WTC11 (cell line): Measurements from ENCODE around the gene RTEL1. TPM values are rescaled to one million over a fixed set of nuclear protein-coding genes. Genes with fewer than 3 reads are reported as not detected.

Experiments used
- ATAC-seq: fragments of 200-7000 bp; cut with Tn5 transposase; 2 replicates; pipeline ENCODE4 v1.10.0; 2021; ENCODE audit warnings: mild to moderate bottlenecking, moderate library complexity
- CTCF ChIA-PET: fragments of 300-600 bp; sonication (Branson Sonifier 250); formaldehyde crosslinking; loops from one replicate; lab custom pipeline; 2021; ENCODE audit warnings: antibody characterized with exemption; lab: Charles Lee
- POLR2A ChIA-PET: fragments of 350-600 bp; sonication (Branson Sonifier 250); formaldehyde crosslinking; loops from one replicate; lab custom pipeline; 2021; ENCODE audit warnings: antibody characterized with exemption; lab: Charles Lee
- DNase-seq: peaks from one replicate; pipeline ENCODE4 v3.0.0; 2021; ENCODE audit warnings: low spot score
- H3K27ac Mint-ChIP-seq: 2 replicates; pipeline ENCODE4 v1.8.0; 2021; ENCODE audit warnings: mixed read lengths
- H3K27me3 Mint-ChIP-seq: 2 replicates; pipeline ENCODE4 v1.8.0; 2021; ENCODE audit warnings: low read depth, mild to moderate bottlenecking, moderate library complexity, mixed read lengths
- H3K36me3 Mint-ChIP-seq: 2 replicates; pipeline ENCODE4 v1.8.0; 2021; ENCODE audit warnings: mixed read lengths
- H3K4me1 Mint-ChIP-seq: 2 replicates; pipeline ENCODE4 v1.8.0; 2022; ENCODE audit warnings: mixed read lengths
- H3K4me3 Mint-ChIP-seq: 2 replicates; pipeline ENCODE4 v1.8.0; 2021; ENCODE audit warnings: mild to moderate bottlenecking, moderate library complexity, mixed read lengths
- H3K9me3 Mint-ChIP-seq: 2 replicates; pipeline ENCODE4 v1.8.0; 2021; ENCODE audit warnings: mixed read lengths
- ARID4B ChIP-seq: sonication (generic); formaldehyde crosslinking; IDR thresholded peaks from 2 replicates; pipeline ENCODE4 v1.8.0; 2023; ENCODE audit warnings: missing genetic modification reagents, mild to moderate bottlenecking, borderline replicate concordance
- ATF6 ChIP-seq: sonication (generic); formaldehyde crosslinking; IDR thresholded peaks from 2 replicates; pipeline ENCODE4 v1.8.1; 2023; ENCODE audit warnings: mild to moderate bottlenecking, missing genetic modification reagents
- CDX4 ChIP-seq: fragments of 250-450 bp; sonication (Bioruptor Pico); IDR thresholded peaks from 2 replicates; pipeline ENCODE4 v1.9.0; 2021; ENCODE audit warnings: moderate library complexity, mild to moderate bottlenecking, inconsistent platforms, borderline replicate concordance
- CREB1 ChIP-seq: sonication (generic); formaldehyde crosslinking; IDR thresholded peaks from 2 replicates; pipeline ENCODE4 v1.8.0; 2023; ENCODE audit warnings: mild to moderate bottlenecking, missing genetic modification reagents
- CREM ChIP-seq: sonication (generic); formaldehyde crosslinking; IDR thresholded peaks from 2 replicates; pipeline ENCODE4 v1.8.1; 2022; ENCODE audit warnings: mild to moderate bottlenecking, missing genetic modification reagents, moderate library complexity
- GTF2I ChIP-seq: fragments of 250-450 bp; sonication (Bioruptor Pico); conservative IDR thresholded peaks from 2 replicates; pipeline ENCODE4 v1.4.0; 2021; ENCODE audit warnings: mild to moderate bottlenecking
- KAT7 ChIP-seq: sonication (generic); formaldehyde crosslinking; IDR thresholded peaks from 2 replicates; pipeline ENCODE4 v1.8.1; 2023; ENCODE audit warnings: missing genetic modification reagents, mild to moderate bottlenecking, borderline replicate concordance
- MLX ChIP-seq: sonication (generic); formaldehyde crosslinking; IDR thresholded peaks from 2 replicates; pipeline ENCODE4 v1.8.1; 2023; ENCODE audit warnings: mild to moderate bottlenecking, missing genetic modification reagents, moderate library complexity
- NR2C2 ChIP-seq: sonication (generic); formaldehyde crosslinking; IDR thresholded peaks from 2 replicates; pipeline ENCODE4 v1.8.0; 2022; ENCODE audit warnings: mild to moderate bottlenecking, missing genetic modification reagents
- PRDM15 ChIP-seq: sonication (generic); formaldehyde crosslinking; IDR thresholded peaks from 2 replicates; pipeline ENCODE4 v1.8.0; 2022; ENCODE audit warnings: missing genetic modification reagents
- RORB ChIP-seq: fragments of 250-450 bp; sonication (Bioruptor Pico); IDR thresholded peaks from 2 replicates; pipeline ENCODE4 v1.9.0; 2021; ENCODE audit warnings: mild to moderate bottlenecking
- SMAD4 ChIP-seq: sonication (generic); formaldehyde crosslinking; IDR thresholded peaks from 2 replicates; pipeline ENCODE4 v1.8.0; 2022; ENCODE audit warnings: mild to moderate bottlenecking, missing genetic modification reagents
- TEAD4 ChIP-seq: sonication (generic); formaldehyde crosslinking; IDR thresholded peaks from 2 replicates; pipeline ENCODE4 v1.8.0; 2022; ENCODE audit warnings: mild to moderate bottlenecking, missing genetic modification reagents
- ZNF121 ChIP-seq: sonication (generic); formaldehyde crosslinking; IDR thresholded peaks from 2 replicates; pipeline ENCODE4 v1.8.0; 2023; ENCODE audit warnings: missing genetic modification reagents
- ZNF416 ChIP-seq: fragments of 250-450 bp; sonication (Bioruptor Pico); IDR thresholded peaks from 2 replicates; pipeline ENCODE4 v1.9.0; 2021; ENCODE audit warnings: mild to moderate bottlenecking, inconsistent platforms
- ZNF423 ChIP-seq: fragments of 250-450 bp; sonication (Bioruptor Pico); IDR thresholded peaks from 2 replicates; pipeline ENCODE4 v2.1.2; 2022; ENCODE audit warnings: mild to moderate bottlenecking, moderate library complexity
- ZNF425 ChIP-seq: fragments of 250-450 bp; sonication (Bioruptor Pico); conservative IDR thresholded peaks from 2 replicates; pipeline ENCODE4 v1.9.0; 2021; ENCODE audit warnings: mild to moderate bottlenecking
- total RNA-seq: library from RNA; stranded (reverse); gene quantifications from 3 replicates; pipeline ENCODE4 v1.2.3, GENCODE V29; 2021

Gene RTEL1
- total RNA-seq, 1 experiment from 2014 or later = 44.9 TPM

GRCh38 chr20:63678071-63678470 lies 20.0 kb downstream of the RTEL1 start:
- no peak overlapping the region for H3K27ac Mint-ChIP-seq
- peaks cover 9% of the 10 kb centered on the region; the same call in 1 of the 2 replicates for H3K36me3 Mint-ChIP-seq
- ChIA-PET CTCF (no interaction called here), POLR2A (no interaction called here)
- H3K4me3 Mint-ChIP-seq = no peak overlapping the region
- no peaks in the 10 kb centered on the region for H3K9me3 Mint-ChIP-seq
- no peaks in the 10 kb centered on the region for H3K27me3 Mint-ChIP-seq
- no peaks in the 10 kb centered on the region for H3K4me1 Mint-ChIP-seq
- ATAC-seq (no peak), DNase-seq (no peak)
- no peak for TF ChIP-seq ATF6
- no peak for TF ChIP-seq TEAD4 (CRISPR knock-in tag)
- no peak for TF ChIP-seq CREB1
- no peak for TF ChIP-seq ZNF425
- no peak for TF ChIP-seq ARID4B (CRISPR knock-in tag)
- no peak for TF ChIP-seq SMAD4 (CRISPR knock-in tag)
- no peak for TF ChIP-seq RORB (CRISPR knock-in tag)
- TF ChIP-seq CREM (CRISPR knock-in tag) = no peak
- no peak for TF ChIP-seq ZNF423 (CRISPR knock-in tag)
- TF ChIP-seq PRDM15 (CRISPR knock-in tag) = no peak
- TF ChIP-seq ZNF121 (CRISPR knock-in tag) = no peak
- TF ChIP-seq MLX (CRISPR knock-in tag) = no peak
- TF ChIP-seq NR2C2 (CRISPR knock-in tag) = no peak
- no peak for TF ChIP-seq KAT7
- no peak for TF ChIP-seq CDX4
- no peak for TF ChIP-seq GTF2I (CRISPR knock-in tag)
- no peak for TF ChIP-seq ZNF416 (CRISPR knock-in tag)
